Measurements from ENCODE around the gene TXNL4A. TPM values are rescaled to one million over a fixed set of nuclear protein-coding genes. Genes with fewer than 3 reads are reported as not detected.
A peak's percentile ranks its signal among the peaks of the same experiment; 100 is the strongest.

The TXNL4A gene
- total and polyA plus RNA-seq, 9 donors = 9.4 to 57.1 (median 42.3) TPM

GRCh38 chr18:79956276-79956675 lies 32.1 kb downstream of the TXNL4A start:
- Histone ChIP-seq H3K27ac (no peak overlapping the region), H3K36me3 (no peaks in the 10 kb centered on the region), H3K27me3 (no peaks in the 10 kb centered on the region), H3K4me3 (no peak overlapping the region), H3K9me3 (no peaks in the 10 kb centered on the region), H3K4me1 (ENCODE audit: insufficient read depth) (no peaks in the 10 kb centered on the region)
- intact Hi-C loops (cut with DNase I) = no loop called here
- TF ChIP-seq EP300 (IDR thresholded peaks at IDR 0.05) = no peak
- TF ChIP-seq POLR2A (IDR thresholded peaks at IDR 0.05) = no peak
- no peak for TF ChIP-seq CTCF (IDR thresholded peaks at IDR 0.05)
- 76 to 82% (median 79%) methylated on average over 2 of the region's 2 CpGs for WGBS, 3 donors
- DNase-seq = no peak

- no peak overlapping the region for H3K4me3 ChIP-seq
- H3K27me3 ChIP-seq = no peaks in the 10 kb centered on the region
- intact Hi-C loops (cut with DNase I) = no loop called here
Observed at GRCh38 chr18:79955302-79956075, 32.9 kb downstream of the TXNL4A start.

GRCh38 chr18:79954791-79955190 lies 33.6 kb downstream of the TXNL4A start:
- Histone ChIP-seq H3K27ac (no peak overlapping the region), H3K36me3 (no peaks in the 10 kb centered on the region), H3K4me3 (no peak overlapping the region), H3K4me1 (ENCODE audit: insufficient read depth) (peaks cover 8% of the 10 kb centered on the region), H3K27me3 (no peaks in the 10 kb centered on the region), H3K9me3 (no peaks in the 10 kb centered on the region)
- intact Hi-C loops (cut with DNase I) = loop anchor here in 1 of 4 donors (5.0 kb wide), 1 partner anchor 83 kb away; no protein-coding TSS in a partner anchor
- DNase-seq = peak in 1 of 5 donors; percentile 12
- TF ChIP-seq EP300 (IDR thresholded peaks at IDR 0.05) = no peak
- no peak for TF ChIP-seq CTCF (IDR thresholded peaks at IDR 0.05)
- TF ChIP-seq POLR2A (IDR thresholded peaks at IDR 0.05) = no peak
- 88 to 93% (median 92%) methylated on average over 5 of the region's 5 CpGs for WGBS, 3 donors

More at GRCh38 chr18:79955302-79956075, 32.9 kb downstream of the TXNL4A start:
- H3K4me1 ChIP-seq (ENCODE audit: insufficient read depth) = peaks cover 3% of the 10 kb centered on the region
- TF ChIP-seq POLR2A (IDR thresholded peaks at IDR 0.05) (no peak), EP300 (IDR thresholded peaks at IDR 0.05) (no peak), CTCF (IDR thresholded peaks at IDR 0.05) (no peak)
- H3K9me3 ChIP-seq = no peaks in the 10 kb centered on the region
- no peak overlapping the region for H3K27ac ChIP-seq
- 82 to 87% (median 84%) methylated on average over 12 of the region's 12 CpGs for WGBS, 3 donors
- DNase-seq = peak in 1 of 5 donors; percentile 4
- no peaks in the 10 kb centered on the region for H3K36me3 ChIP-seq

GRCh38 chr18:79953971-79954651 lies 34.3 kb downstream of the TXNL4A start:
- H3K27ac ChIP-seq = no peak overlapping the region
- DNase-seq = peak in 2 of 5 donors; percentile 8 to 19

More at GRCh38 chr18:79953971-79954651, 34.3 kb downstream of the TXNL4A start:
- Histone ChIP-seq H3K36me3 (no peaks in the 10 kb centered on the region), H3K4me1 (ENCODE audit: insufficient read depth) (peaks cover 11% of the 10 kb centered on the region), H3K9me3 (no peaks in the 10 kb centered on the region), H3K27me3 (no peaks in the 10 kb centered on the region), H3K4me3 (no peak overlapping the region)
- TF ChIP-seq POLR2A (IDR thresholded peaks at IDR 0.05) (no peak), EP300 (IDR thresholded peaks at IDR 0.05) (no peak), CTCF (IDR thresholded peaks at IDR 0.05) (no peak)
- intact Hi-C loops (cut with DNase I) = loop anchor here in 1 of 4 donors (5.0 kb wide), 1 partner anchor 83 kb away; no protein-coding TSS in a partner anchor
- WGBS, 3 donors = 81 to 91% (median 83%) methylated on average over 10 of the region's 10 CpGs

Data from ovary (tissue), 9 donors.